Measurements from ENCODE around the gene DOC2B. TPM values are rescaled to one million over a fixed set of nuclear protein-coding genes. Genes with fewer than 3 reads are reported as not detected.

DOC2B gene
- total RNA-seq = 10 to 100 TPM; 10.4 to 18.0 (median 14.6) TPM

- H3K36me3 ChIP-seq = no peaks in the 10 kb centered on the region
- DNase-seq (ENCODE audit: extremely low spot score) = no peak
- 60% methylated on average over 1 of the region's 120 CpGs for WGBS
- peaks cover 0 to 84% (median 12%) of the 10 kb centered on the region in 4 donors for H3K27me3 ChIP-seq
- peak within 1 kb of the TSS; percentile 49 to 63 (median 52) for H3K4me3 ChIP-seq
- intact Hi-C loops (cut with DNase I) = no loop called here
- H3K27ac ChIP-seq (replicated peaks in 1 of 4) = peak within 1 kb of the TSS; percentile 56 to 78 (median 74)
- no peaks in the 10 kb centered on the region for H3K9me3 ChIP-seq
- H3K4me1 ChIP-seq = peaks cover 5 to 44% (median 28%) of the 10 kb centered on the region in 4 donors
- TF ChIP-seq EP300 (IDR thresholded peaks at IDR 0.05) (no peak), CTCF (IDR thresholded peaks at IDR 0.05) (no peak), POLR2AphosphoS5 (IDR thresholded peaks at IDR 0.05) (no peak), POLR2A (IDR thresholded peaks at IDR 0.05; ENCODE audit: low read depth) (no peak)
Observed at GRCh38 chr17:181245-182049, at the start of gene DOC2B. Gene DOC2B, minus strand, starts transcription at chr17:181650. Its CDS starts 171 bp downstream, at chr17:181479.

- H3K4me1 ChIP-seq = peaks cover 3 to 12% (median 9%) of the 10 kb centered on the region in 4 donors
- H3K4me3 ChIP-seq = no peak overlapping the region
- peaks cover 0 to 4% (median 0%) of the 10 kb centered on the region in 4 donors for H3K27me3 ChIP-seq
- TF ChIP-seq POLR2AphosphoS5 (IDR thresholded peaks at IDR 0.05) (no peak), CTCF (IDR thresholded peaks at IDR 0.05) (no peak), EP300 (IDR thresholded peaks at IDR 0.05) (no peak)
- intact Hi-C loops (cut with DNase I) = no loop called here
- no peaks in the 10 kb centered on the region for H3K9me3 ChIP-seq
- no peaks in the 10 kb centered on the region for H3K36me3 ChIP-seq
- H3K27ac ChIP-seq (replicated peaks in 1 of 4) = no peak overlapping the region
- WGBS = 85% methylated on average over 7 of the region's 7 CpGs
- DNase-seq (ENCODE audit: extremely low spot score) = no peak
Observed at GRCh38 chr17:230395-230770, 48.9 kb upstream of the DOC2B start.

- DNase-seq (ENCODE audit: extremely low spot score) = no peak
- Histone ChIP-seq H3K4me3 (no peak overlapping the region), H3K36me3 (no peaks in the 10 kb centered on the region), H3K27me3 (peaks cover 0 to 4% (median 0%) of the 10 kb centered on the region in 4 donors), H3K4me1 (peaks cover 3 to 12% (median 9%) of the 10 kb centered on the region in 4 donors), H3K27ac (replicated peaks in 1 of 4) (peak overlapping the region in 3 of 4 donors; percentile 19 to 34 (median 33)), H3K9me3 (no peaks in the 10 kb centered on the region)
- 87% methylated on average over 12 of the region's 15 CpGs for WGBS
- intact Hi-C loops (cut with DNase I) = no loop called here
- TF ChIP-seq CTCF (IDR thresholded peaks at IDR 0.05) (no peak), POLR2A (IDR thresholded peaks at IDR 0.05; ENCODE audit: low read depth) (no peak), EP300 (IDR thresholded peaks at IDR 0.05) (no peak), POLR2AphosphoS5 (IDR thresholded peaks at IDR 0.05) (no peak)
Observed at GRCh38 chr17:229709-230394, 48.4 kb upstream of the DOC2B start.

GRCh38 chr17:228951-229708 lies 47.7 kb upstream of the DOC2B start:
- TF ChIP-seq CTCF (IDR thresholded peaks at IDR 0.05) = no peak
- TF ChIP-seq POLR2A (IDR thresholded peaks at IDR 0.05; ENCODE audit: low read depth) = no peak
- TF ChIP-seq EP300 (IDR thresholded peaks at IDR 0.05) = no peak
- no peak for TF ChIP-seq POLR2AphosphoS5 (IDR thresholded peaks at IDR 0.05)
- Histone ChIP-seq H3K27ac (replicated peaks in 1 of 4) (peak overlapping the region in 3 of 4 donors; percentile 19 to 34 (median 33)), H3K27me3 (peaks cover 0 to 4% (median 0%) of the 10 kb centered on the region in 4 donors), H3K4me3 (no peak overlapping the region), H3K4me1 (peaks cover 3 to 12% (median 9%) of the 10 kb centered on the region in 4 donors), H3K9me3 (no peaks in the 10 kb centered on the region), H3K36me3 (no peaks in the 10 kb centered on the region)
- no peak for DNase-seq (ENCODE audit: extremely low spot score)
- WGBS = 71% methylated on average over 8 of the region's 8 CpGs
- intact Hi-C loops (cut with DNase I) = no loop called here

Data from esophagus muscularis mucosa (tissue), 4 donors.